ENCODE measurements around the gene RPL39L.

The RPL39L gene

DNA sequence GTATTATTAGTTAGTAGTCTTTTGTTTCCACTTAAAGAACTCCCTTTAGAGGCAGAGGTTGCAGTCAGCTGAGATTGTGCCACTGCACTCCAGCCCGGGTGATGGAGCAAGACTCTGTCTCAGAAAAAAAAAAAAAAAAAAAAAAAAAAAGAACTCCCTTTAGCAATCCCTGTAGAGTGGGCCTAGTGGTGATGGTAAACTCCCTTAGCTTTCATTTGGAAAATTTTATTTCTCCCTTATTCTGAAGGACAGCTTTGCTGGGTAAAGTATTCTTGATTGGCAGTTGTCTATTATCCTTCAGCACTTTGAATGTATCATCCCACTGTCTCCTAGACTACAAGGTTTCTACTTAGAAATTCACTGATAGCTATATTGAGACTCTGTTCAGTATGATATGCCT, 46.0 kb downstream of the RPL39L start:
- DNase-seq, result no peak

DNA sequence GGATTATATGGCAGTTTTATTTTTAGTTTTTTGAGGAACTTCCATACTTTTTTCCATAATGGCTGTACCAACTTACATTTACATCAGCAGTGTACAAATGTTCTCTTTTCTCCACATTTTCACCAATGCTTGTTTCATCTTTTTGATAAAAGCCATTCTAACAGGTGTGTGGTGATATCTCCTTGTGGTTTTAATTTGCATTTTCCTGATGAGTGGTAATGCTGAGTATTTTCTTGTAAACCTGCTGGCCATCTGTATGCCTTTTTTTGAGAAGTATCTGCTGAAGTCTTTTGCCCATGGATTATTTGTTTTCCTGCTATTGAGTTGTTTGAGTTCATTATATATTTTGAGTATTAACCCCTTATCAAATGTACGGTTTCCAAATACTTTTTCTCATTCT, 50.6 kb downstream of the RPL39L start:
- no peak for DNase-seq

DNA sequence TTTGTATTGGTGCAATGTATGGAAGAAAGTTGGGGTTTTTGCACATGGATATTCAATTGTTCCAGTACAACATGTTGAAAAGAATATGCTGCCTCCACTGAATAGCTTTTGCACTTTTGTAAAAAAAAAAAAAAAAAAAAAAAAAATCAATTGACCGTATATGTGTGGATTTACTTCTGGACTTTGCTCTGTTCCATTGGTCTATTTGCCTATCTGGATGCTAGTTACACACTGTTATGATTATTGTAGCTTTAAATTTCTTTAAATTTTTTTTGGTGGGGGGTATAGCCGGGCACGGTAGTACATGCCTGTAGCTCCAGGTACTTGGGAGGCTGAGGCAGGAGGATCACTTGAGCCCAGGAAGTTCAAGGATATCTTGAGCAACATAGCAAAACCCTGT, 52.5 kb downstream of the RPL39L start:
- DNase-seq, result no peak

DNA sequence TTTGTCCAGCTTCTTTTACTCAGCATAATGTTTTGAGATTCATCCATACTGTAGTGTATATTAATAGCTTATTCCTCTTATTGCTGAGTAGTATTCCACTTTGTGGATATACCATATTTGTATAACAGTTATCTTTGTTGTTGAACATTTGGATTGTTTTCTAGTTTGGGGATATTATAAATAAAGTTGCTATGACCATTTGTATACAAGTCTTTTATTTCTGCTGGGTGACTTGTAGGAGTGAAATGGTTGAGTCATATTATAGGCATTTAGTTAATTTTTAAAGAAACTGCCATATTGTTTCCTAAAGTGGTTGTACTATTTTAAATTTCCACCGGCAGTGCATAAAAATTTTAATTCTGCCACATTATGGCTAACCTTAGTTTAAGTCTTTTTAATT, 53.4 kb downstream of the RPL39L start:
- no peak for DNase-seq

DNA sequence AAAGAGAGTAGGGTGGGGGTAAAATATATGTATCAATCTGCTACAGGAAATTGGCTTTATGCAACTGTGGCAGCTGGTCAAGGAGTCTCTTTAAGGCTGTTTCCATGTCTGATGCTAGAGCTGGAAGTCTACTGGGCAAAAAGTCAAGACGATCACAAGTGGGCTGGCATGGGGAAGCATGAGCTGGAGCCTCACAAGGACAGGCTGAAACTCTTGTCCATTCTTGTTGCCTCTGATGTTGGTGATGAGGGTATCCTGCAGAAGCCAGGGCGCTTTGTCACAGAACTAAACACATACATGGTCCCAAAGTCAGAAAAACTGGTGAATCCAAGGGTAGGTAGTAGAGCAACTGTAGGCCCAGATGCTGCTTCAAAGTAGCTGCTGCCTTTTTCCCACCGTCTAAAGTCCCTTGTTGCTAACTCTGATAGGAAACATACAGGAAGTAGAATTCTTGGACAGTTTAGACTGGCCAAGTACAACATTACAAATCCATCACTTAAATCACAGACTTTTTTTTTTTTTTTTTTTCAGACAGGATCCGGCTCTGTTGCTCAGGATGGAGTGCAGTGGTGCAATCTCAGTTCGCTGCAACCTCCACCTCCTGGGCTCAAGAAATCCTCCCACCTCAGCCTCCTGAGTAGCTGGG, 54.2 kb downstream of the RPL39L start:
- DNase-seq, result no peak

DNA sequence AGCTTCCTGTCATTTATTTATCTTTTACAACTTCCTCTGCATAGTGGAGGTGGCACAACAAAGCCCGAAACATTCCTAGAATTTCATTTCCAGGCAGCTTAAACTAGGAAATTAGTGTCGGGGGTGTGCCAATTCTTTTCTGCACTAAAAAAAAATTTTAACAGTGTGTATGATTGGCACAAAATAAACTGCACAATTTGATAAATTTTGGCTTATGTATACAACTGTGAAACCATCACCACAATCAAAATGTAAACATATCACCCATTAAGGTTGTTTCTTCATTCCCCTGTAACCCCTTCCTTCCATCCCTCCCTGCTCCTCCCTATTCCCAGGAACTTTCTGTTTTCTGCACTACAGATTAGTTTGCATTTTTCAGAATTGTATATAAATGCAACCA, 54.7 kb downstream of the RPL39L start:
- DNase-seq, result no peak

DNA sequence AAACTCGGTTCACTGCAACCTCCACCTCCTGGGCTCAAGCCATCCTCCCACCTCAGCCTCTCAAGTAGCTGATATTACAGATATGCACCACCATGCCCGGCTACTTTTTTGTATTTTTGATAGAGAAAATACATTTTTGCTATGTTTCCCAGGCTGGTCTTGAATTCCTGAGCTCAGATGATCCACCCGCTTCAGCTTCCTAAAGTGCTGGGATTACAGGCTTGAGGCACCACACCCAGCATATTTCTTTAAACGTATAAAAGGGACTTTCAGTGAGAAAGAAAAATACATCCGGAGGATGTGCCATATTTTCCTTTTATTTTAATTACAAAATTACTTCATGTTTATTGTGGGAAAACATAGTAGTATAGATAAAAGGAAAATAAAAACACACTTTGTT, 55.2 kb downstream of the RPL39L start:
- no peak for DNase-seq

DNA sequence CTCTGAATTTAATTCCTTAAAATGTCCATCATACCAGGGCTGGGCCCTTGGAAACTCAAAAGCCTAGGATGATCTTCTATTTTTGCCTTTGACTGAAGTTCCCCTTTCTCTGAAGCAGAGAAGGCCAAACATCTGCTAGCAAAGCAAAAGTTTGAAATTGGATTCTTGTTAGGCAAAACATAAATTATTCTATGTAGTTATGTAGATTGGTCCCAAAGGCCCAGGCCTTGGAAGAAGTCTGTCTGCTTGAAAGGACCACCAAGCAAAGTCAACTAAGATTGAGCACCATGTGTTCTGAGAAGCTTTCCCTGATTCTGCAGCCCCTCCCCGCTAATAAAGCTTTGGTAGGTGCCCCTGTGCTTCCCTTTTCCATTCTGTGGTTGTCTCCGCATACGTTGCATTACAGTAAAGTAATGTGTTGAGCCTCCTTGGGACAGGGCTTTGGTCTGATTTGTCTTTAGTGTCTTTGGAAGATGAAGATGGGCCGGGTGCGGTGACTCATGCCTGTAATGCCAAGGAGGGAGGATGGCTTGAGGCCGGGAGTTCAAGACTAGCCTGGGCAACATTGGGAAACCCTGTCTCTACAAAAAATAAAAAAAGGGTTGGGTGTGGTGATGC, 56.4 kb downstream of the RPL39L start:
- DNase-seq, result no peak

DNA sequence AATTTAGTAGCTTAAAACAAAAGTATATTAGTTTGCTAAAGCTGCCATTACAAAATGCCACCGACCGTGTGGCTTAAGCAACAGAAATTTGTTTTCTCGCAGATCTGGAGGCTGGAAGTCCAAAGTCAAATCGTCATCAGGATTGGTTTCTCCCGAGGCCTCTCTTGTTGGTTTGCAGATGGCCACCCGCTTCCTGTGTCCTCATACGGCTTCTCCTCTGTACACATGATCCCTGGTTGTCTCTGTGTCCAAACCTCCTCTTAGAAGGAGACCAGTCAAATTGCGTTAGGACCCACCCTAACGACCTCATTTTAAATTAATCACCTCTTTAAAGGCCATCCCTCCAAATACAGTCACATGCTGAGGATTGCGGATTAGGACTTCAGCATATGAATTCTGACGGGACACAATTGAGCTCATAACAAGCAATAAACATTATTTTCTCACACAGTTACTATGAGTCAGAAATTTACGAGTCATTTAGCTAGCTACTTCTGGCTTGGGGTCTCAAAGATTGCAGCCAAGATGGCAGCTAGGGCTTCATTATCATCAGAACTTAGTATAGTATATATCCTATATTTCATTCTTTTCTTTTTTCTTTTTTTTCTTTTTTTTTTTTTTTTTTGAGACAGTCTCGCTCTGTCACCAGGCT, 58.4 kb downstream of the RPL39L start:
- DNase-seq, result no peak

DNA sequence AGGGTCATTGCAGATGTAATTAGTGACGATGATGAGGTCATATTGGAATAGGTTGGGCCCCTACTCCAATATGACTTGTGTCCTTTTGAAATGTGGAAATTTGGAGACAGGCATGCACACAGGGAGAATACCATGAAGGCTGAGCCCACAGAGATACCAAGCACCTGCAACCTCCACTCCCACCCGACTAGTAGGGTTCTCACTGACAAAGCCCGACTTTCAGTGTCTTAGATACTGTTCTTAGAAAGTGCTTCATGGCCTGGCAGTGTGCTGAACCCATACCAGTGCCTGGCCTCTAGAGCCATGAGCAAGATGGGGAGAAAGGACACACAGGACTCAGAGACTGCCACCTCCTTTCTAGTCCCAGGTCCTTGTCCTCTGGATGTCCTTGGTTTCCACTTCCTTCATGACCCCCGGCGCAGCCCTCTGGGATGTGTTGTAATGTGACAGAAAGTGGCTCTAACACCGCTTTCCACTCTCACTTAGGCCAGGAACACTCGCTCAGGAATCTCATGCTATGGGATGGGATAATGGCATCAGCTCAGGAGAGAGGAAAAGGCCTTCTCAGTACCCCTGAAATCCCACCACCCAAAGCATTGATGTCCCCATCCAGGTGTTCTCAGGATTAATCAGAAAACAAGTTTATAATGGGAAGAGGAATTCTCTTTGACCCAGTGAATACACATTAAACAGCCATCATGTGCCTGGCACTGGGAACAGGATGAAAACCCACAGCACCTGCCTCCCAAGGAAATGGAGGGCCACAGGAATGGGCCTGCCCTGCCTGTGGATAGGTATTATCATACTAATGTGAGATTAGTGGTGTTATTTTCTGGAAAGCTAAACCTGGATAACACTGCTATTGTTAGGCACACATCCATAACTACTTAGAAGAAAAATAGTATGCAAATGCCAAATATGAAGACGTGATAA, 59.9 kb downstream of the RPL39L start:
- no peak for DNase-seq

DNA sequence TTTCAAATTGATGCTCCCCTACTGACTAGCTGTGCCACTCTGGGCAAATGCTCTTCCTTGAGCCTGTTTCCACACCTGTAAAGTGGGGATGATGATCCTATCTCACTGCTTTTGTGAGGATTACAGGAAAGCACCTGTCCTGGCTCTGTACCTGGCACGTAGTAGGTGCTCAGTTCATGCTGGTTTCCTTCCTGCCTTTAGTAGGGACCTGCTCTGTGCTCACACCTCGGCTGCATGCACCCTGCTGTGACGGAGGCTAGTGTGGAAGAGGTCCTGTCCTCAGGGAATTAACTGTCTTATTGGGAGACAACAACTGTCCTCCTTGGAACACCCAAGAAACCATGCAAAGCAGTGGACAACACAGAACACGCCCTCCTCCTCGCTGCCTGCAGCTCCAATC, 61.8 kb downstream of the RPL39L start:
- DNase-seq, result no peak

DNA sequence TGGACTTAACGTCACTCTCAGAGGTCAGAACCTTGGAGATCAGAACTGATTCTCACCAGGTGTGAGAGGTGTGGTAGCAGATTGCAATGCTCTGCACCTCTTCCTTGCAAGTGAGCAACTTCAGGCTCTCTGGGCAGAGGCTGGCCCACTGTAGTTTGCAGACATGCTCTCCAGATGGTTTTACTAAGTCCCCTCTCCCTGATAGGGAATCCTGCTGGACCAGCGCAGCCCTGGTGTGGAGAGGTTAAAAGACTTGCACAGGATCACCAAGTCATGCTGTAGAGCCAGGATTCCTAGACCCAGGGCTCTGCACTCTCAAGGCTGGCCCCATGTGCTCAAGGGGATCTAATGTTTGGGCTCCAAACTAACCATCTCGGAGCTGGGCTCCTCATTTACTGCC, 62.2 kb downstream of the RPL39L start:
- DNase-seq, result no peak

DNA sequence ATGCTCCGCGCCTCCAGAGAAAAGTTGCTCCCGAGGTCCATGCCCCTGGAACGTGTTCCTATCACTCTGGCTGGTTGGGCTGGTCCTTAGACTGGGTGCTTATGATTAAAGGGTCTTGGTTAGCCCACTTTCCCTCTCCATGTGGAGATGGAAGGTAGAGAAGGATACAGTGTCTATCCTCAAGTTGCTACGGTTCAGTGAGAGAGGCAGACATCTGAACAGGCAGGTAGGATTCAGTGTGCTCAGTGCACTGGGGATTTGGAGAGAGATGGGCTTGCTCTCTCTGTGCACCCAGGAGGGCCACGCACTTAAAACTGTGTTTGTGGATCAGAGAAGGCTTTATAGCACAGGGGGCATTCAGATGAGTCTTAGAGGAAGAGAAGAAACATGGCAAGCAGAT, 63.0 kb downstream of the RPL39L start:
- DNase-seq, result no peak

DNA sequence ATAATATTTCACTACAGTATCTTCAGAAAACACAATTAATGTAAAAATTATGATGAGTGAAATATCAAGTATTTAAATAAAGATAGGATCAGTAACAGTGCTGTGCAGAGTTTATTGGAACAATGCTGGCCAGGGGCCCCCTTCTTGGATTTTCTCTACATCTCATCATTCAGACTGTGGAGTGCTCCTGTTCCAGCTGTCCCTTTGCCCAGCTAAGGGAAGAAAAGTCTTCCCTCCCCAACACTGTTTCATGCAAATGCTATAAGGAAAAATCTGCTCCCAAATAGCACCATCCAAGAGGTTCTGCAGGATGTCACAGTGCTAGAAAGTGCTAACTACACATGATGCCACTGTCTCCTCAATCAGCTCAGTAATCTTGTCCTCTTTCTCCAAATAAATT, 64.5 kb downstream of the RPL39L start:
- no peak for DNase-seq

DNA sequence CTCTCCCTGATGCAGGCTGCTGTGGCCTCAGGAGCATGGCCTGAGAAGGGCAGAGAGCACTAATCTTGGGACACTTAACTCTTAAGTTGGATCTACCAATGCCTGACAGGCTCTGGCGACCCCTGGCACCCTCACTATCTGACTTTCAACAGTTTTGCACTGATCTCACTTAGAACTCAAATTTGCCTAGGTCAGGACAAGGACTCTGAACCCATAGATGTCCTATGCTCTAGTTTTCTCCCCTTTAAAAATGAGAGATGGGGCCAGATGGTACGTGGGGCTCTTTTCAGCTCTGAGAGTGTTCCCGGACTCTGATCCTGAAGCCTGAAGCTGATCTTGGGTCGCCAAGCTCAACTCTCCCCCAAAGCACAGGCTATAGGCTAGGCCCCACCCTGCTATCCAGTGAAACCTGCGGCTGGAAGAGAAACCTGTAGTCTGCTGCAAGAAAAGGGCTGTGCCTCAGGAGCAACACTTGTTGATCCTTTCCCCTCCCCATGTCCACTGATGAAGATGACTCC, 65.7 kb downstream of the RPL39L start:
- no peak for DNase-seq

DNA sequence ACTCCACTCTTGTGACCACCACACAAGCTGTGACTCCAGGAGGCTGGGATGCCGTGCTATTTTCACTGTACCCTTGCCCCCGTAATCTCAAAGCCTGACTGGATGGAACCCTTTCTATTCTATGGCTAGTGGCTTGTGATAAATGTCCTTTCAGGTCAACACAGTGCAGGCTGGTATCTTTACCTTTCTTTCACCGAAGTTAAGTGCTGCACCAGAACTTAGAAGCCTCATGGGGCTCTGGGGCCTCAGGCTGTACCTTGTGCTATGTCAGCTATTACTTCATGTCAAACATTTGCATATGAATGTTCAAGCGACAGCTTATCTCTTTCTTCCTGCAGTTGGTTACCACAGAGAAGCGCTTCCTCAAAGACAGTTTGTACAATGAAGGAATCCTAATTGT, 66.8 kb downstream of the RPL39L start:
- no peak for DNase-seq

DNA sequence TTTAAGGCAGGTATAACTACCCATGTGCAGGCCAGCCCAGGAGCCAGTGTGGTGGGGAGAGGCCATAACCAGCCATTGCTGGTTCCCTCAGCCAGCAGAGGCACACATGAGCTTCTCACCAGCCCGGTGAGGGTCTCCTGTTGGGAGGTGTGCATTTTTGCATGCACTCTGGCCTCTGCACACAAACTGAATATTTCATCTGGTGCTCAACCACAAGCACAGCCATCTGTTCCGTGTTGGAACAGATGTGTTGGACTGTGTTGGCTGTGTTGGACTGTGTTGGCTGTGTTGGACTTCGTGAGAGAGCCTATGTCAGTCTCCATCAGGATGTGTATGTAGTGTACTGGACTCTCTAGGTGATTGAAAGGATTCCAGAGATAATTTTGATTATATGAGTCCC, 67.2 kb downstream of the RPL39L start:
- DNase-seq, result no peak
